MM.1S (cell line): Measurements from ENCODE around the gene C8B.

Experiments
- DNase-seq: peaks from one replicate; pipeline ENCODE4 v3.0.0-alpha.2; 2015
- H2AFZ ChIP-seq: fragments of 300-600 bp; sonication (generic); 2 replicates; pipeline ENCODE4 v1.6.0; 2016; ENCODE audit warnings: antibody characterized with exemption, low read length
- H3F3A ChIP-seq: fragments of 300-600 bp; sonication (generic); 2 replicates; pipeline ENCODE4 v1.6.1; 2016; ENCODE audit warnings: mild to moderate bottlenecking, antibody characterized with exemption, low read length, moderate library complexity, mixed read lengths; ENCODE audit not compliant: insufficient read depth
- H3K27ac ChIP-seq: fragments of 300-600 bp; sonication (generic); 2 replicates; pipeline ENCODE4 v1.5.1; 2016; ENCODE audit warnings: mild to moderate bottlenecking, low read length
- H3K27me3 ChIP-seq: fragments of 300-600 bp; sonication (generic); replicated peaks from 2 replicates; pipeline ENCODE4 v1.6.0; 2016; ENCODE audit warnings: low read length; ENCODE audit not compliant: insufficient read depth
- H3K36me3 ChIP-seq: fragments of 300-600 bp; sonication (generic); replicated peaks from 2 replicates; pipeline ENCODE4 v1.6.1; 2016; ENCODE audit warnings: mild to moderate bottlenecking, low read length, mixed read lengths; ENCODE audit not compliant: insufficient read depth
- H3K4me1 ChIP-seq: fragments of 300-600 bp; sonication (generic); 2 replicates; pipeline ENCODE4 v1.6.1; 2016; ENCODE audit warnings: low read length, mixed read lengths
- H3K4me2 ChIP-seq: fragments of 300-600 bp; sonication (generic); 2 replicates; pipeline ENCODE4 v1.6.0; 2016; ENCODE audit warnings: low read depth, low read length
- H3K4me3 ChIP-seq: fragments of 300-600 bp; sonication (generic); 2 replicates; pipeline ENCODE4 v1.5.1; 2016; ENCODE audit warnings: low read length, mixed read lengths
- H3K79me2 ChIP-seq: fragments of 300-600 bp; sonication (generic); 2 replicates; pipeline ENCODE4 v1.6.1; 2016; ENCODE audit warnings: mixed run types, low read length, mixed read lengths
- H3K9ac ChIP-seq: fragments of 300-600 bp; sonication (generic); 2 replicates; pipeline ENCODE4 v1.6.1; 2016; ENCODE audit warnings: low read length, mixed read lengths
- H3K9me2 ChIP-seq: fragments of 300-600 bp; sonication (generic); replicated peaks from 2 replicates; pipeline ENCODE4 v1.6.1; 2016; ENCODE audit warnings: mild to moderate bottlenecking, low read length, mixed read lengths; ENCODE audit not compliant: insufficient read depth
- H3K9me3 ChIP-seq: fragments of 300-600 bp; sonication (generic); replicated peaks from 2 replicates; pipeline ENCODE4 v1.6.1; 2016; ENCODE audit warnings: mild to moderate bottlenecking, low read length, mixed read lengths; ENCODE audit not compliant: insufficient read depth
- H4K20me1 ChIP-seq: fragments of 300-600 bp; sonication (generic); 2 replicates; pipeline ENCODE4 v1.6.1; 2016; ENCODE audit warnings: mild to moderate bottlenecking, low read length, moderate library complexity, mixed read lengths; ENCODE audit not compliant: insufficient read depth
- EZH2 ChIP-seq: fragments of 300-600 bp; sonication (generic); optimal IDR thresholded peaks from 2 replicates; pipeline ENCODE3; 2017; ENCODE audit warnings: low read depth, mild to moderate bottlenecking, antibody characterized with exemption, low read length, mixed read lengths
- EZH2phosphoT487 ChIP-seq: fragments of 300-600 bp; sonication (generic); IDR thresholded peaks from 2 replicates; pipeline ENCODE4 v1.6.1; 2018; ENCODE audit warnings: antibody characterized with exemption, low read length
- TF ChIP-seq, protein P1 (sequence below): fragments of 300-600 bp; sonication (generic); IDR thresholded peaks from 2 replicates; pipeline ENCODE4 v1.5.1; 2016; ENCODE audit warnings: antibody characterized with exemption, low read length, mixed read lengths

The C8B gene

DNA sequence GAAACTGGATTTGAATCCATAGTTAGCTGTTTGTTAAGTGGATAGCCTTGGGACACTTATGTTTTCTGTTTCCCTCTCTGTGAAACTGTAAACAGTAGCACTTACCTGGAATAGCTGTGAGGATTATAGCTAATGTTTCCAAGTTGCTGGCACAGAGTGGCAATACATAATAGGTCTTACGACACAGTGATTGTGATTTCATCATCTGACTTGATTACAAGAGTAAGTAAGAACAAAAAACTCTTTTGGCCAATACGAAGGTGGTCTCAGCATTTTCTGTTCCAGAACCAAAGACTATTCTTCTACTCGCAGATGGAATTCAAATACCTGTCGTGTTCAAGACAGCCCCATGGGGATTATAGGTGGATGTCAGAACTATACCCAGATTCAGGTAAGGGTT, 2.1 kb downstream of the C8B start:
- H3K27ac ChIP-seq, result no peak overlapping the region
- H3K9me2 ChIP-seq, result no peaks in the 10 kb centered on the region
- H4K20me1 ChIP-seq, result no peaks in the 10 kb centered on the region
- no peak for TF ChIP-seq EZH2
- TF ChIP-seq EZH2phosphoT487, result no peak
- TF ChIP-seq, protein P1, sequence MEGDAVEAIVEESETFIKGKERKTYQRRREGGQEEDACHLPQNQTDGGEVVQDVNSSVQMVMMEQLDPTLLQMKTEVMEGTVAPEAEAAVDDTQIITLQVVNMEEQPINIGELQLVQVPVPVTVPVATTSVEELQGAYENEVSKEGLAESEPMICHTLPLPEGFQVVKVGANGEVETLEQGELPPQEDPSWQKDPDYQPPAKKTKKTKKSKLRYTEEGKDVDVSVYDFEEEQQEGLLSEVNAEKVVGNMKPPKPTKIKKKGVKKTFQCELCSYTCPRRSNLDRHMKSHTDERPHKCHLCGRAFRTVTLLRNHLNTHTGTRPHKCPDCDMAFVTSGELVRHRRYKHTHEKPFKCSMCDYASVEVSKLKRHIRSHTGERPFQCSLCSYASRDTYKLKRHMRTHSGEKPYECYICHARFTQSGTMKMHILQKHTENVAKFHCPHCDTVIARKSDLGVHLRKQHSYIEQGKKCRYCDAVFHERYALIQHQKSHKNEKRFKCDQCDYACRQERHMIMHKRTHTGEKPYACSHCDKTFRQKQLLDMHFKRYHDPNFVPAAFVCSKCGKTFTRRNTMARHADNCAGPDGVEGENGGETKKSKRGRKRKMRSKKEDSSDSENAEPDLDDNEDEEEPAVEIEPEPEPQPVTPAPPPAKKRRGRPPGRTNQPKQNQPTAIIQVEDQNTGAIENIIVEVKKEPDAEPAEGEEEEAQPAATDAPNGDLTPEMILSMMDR, result no peak
- H3K79me2 ChIP-seq, result no peaks in the 10 kb centered on the region
- no peaks in the 10 kb centered on the region for H3K9me3 ChIP-seq
- no peaks in the 10 kb centered on the region for H3K36me3 ChIP-seq
- no peak for DNase-seq
- H3K27me3 ChIP-seq, result no peaks in the 10 kb centered on the region
- H3K4me1 ChIP-seq, result no peaks in the 10 kb centered on the region
- H2AFZ ChIP-seq, result no peak overlapping the region
- H3K4me3 ChIP-seq, result no peak overlapping the region
- no peaks in the 10 kb centered on the region for H3F3A ChIP-seq
- H3K4me2 ChIP-seq, result no peak overlapping the region
- no peak overlapping the region for H3K9ac ChIP-seq

DNA sequence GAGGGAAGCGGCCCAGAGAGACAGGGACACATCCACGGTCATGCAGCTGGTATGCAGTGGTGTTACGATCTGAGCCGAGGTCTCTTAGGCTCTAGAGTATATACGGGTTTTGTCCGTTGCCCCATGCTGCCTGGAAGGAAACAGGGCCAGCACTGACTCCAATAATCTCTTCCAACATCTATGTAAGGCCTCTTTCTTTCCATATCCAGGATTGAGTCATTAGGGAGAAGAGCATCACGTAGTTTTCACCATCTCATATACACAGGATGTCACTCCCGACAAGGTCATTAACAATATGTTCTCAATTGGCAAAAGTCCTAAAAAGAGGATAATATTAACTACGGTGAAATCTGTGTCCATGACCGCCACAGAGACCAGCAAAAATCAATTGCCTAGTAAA, 4.4 kb downstream of the C8B start:
- no peaks in the 10 kb centered on the region for H3K9me2 ChIP-seq
- H2AFZ ChIP-seq, result no peak overlapping the region
- H3K9me3 ChIP-seq, result no peaks in the 10 kb centered on the region
- H3K27ac ChIP-seq, result no peak overlapping the region
- no peaks in the 10 kb centered on the region for H3F3A ChIP-seq
- H3K9ac ChIP-seq, result no peak overlapping the region
- no peak overlapping the region for H3K4me3 ChIP-seq
- no peak overlapping the region for H3K4me2 ChIP-seq
- no peaks in the 10 kb centered on the region for H3K36me3 ChIP-seq
- H3K4me1 ChIP-seq, result no peaks in the 10 kb centered on the region
- H3K79me2 ChIP-seq, result no peaks in the 10 kb centered on the region
- H4K20me1 ChIP-seq, result no peaks in the 10 kb centered on the region
- TF ChIP-seq EZH2phosphoT487, result no peak
- TF ChIP-seq, protein P1, result no peak
- TF ChIP-seq EZH2, result no peak
- no peak for DNase-seq
- no peaks in the 10 kb centered on the region for H3K27me3 ChIP-seq

DNA sequence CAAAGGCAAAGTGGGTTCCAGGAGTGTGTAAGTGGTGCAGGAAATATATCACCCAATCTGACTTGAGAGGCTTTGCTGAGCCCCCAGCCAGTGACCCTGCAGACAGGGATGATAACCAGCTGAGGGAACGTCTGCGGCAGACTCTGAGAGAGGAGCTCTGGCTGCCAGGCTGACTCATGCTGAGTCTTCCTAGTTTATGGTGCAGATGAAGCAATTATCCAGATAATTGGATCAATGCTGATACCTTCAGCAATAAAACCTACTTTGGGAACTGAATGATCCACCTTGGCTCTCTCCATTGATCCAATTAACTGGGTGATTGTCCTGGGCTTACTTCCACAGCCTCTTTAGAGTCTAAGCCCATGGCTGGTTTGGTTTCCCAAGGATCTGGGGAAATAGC, 7.3 kb downstream of the C8B start:
- no peaks in the 10 kb centered on the region for H3K9me2 ChIP-seq
- H4K20me1 ChIP-seq, result no peaks in the 10 kb centered on the region
- H3K9me3 ChIP-seq, result no peaks in the 10 kb centered on the region
- TF ChIP-seq, protein P1, result no peak
- TF ChIP-seq EZH2 (no peak), EZH2phosphoT487 (no peak)
- H3K79me2 ChIP-seq, result no peaks in the 10 kb centered on the region
- no peaks in the 10 kb centered on the region for H3K36me3 ChIP-seq
- no peak overlapping the region for H3K4me3 ChIP-seq
- no peaks in the 10 kb centered on the region for H3K4me1 ChIP-seq
- H3K9ac ChIP-seq, result no peak overlapping the region
- no peak overlapping the region for H2AFZ ChIP-seq
- no peaks in the 10 kb centered on the region for H3K27me3 ChIP-seq
- H3K27ac ChIP-seq, result no peak overlapping the region
- no peak for DNase-seq
- H3F3A ChIP-seq, result no peaks in the 10 kb centered on the region
- H3K4me2 ChIP-seq, result no peak overlapping the region
